Measurements from ENCODE around the gene PCSK5. TPM values are rescaled to one million over a fixed set of nuclear protein-coding genes. Genes with fewer than 3 reads are reported as not detected.

PCSK5 gene
- polyA plus RNA-seq, 1 donor (not counting 4 experiments of a cell fraction or from before 2014, with no cell fraction given) = 1.9 TPM

DNA sequence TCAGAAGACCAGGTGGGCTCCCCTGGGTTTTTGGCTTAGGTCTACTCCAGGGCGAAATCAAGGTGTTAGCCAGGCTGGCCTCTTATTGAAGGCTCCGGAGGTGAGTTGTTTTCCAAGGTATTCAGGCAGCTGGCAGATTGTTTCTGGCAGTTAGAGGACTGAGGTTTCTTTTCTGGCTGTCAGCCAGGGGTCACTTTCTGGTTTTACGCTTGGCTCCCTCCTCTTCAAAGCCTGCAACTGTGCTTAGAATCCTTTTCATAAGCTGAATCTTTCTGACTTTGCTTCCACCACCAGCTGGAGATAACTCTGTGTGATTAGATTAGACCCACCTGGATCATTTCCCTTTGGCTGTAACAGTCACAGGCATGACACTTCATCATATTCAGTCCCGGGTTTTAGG, 479.1 kb downstream of the PCSK5 start:
- H3K9me3 ChIP-seq (ENCODE audit: control insufficient read depth, low read depth, low read length) = no peaks in the 10 kb centered on the region
- no peak for DNase-seq (ENCODE audit: low read depth, low spot score)
- H3K79me2 ChIP-seq (ENCODE audit: control insufficient read depth, insufficient read depth, low read length) = no peaks in the 10 kb centered on the region
- TF ChIP-seq, protein P1, sequence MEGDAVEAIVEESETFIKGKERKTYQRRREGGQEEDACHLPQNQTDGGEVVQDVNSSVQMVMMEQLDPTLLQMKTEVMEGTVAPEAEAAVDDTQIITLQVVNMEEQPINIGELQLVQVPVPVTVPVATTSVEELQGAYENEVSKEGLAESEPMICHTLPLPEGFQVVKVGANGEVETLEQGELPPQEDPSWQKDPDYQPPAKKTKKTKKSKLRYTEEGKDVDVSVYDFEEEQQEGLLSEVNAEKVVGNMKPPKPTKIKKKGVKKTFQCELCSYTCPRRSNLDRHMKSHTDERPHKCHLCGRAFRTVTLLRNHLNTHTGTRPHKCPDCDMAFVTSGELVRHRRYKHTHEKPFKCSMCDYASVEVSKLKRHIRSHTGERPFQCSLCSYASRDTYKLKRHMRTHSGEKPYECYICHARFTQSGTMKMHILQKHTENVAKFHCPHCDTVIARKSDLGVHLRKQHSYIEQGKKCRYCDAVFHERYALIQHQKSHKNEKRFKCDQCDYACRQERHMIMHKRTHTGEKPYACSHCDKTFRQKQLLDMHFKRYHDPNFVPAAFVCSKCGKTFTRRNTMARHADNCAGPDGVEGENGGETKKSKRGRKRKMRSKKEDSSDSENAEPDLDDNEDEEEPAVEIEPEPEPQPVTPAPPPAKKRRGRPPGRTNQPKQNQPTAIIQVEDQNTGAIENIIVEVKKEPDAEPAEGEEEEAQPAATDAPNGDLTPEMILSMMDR (optimal IDR thresholded peaks at IDR 0.05 in 1 of 3, IDR thresholded peaks at IDR 0.05 in 1 of 3, conservative IDR thresholded peaks at IDR 0.05 in 1 of 3; ENCODE audit: extremely low read depth in 1 of 3, insufficient read depth in 2 of 3, low read length in 3 of 3) = no peak
- TF ChIP-seq EZH2 (IDR thresholded peaks at IDR 0.05; ENCODE audit: low read length) = no peak
- no peaks in the 10 kb centered on the region for H3K36me3 ChIP-seq (ENCODE audit: control insufficient read depth in 2 of 2, extremely low read depth in 1 of 2, insufficient read depth in 2 of 2, low read length in 2 of 2)
- H3K4me2 ChIP-seq (ENCODE audit: control insufficient read depth, extremely low read depth, insufficient read depth, low read depth, low read length) = no peak overlapping the region
- H3K4me1 ChIP-seq (ENCODE audit: control insufficient read depth, extremely low read depth, insufficient read depth, low read length) = peaks cover 3% of the 10 kb centered on the region
- FAIRE-seq = no peak
- no peak overlapping the region for H3K9ac ChIP-seq (ENCODE audit: control insufficient read depth, extremely low read depth, insufficient read depth, low read length)
- no peak overlapping the region for H2AFZ ChIP-seq (ENCODE audit: control insufficient read depth, low read length)
- no peak overlapping the region for H3K27ac ChIP-seq (ENCODE audit: control insufficient read depth, insufficient read depth, low read length)
- no peak overlapping the region for H3K4me3 ChIP-seq (ENCODE audit: control insufficient read depth in 2 of 3, extremely low read depth in 1 of 3, insufficient read depth in 2 of 3, low read depth in 1 of 3, low read length in 3 of 3)
- dilution Hi-C loops (cut with MboI; ENCODE audit: extremely low pct_ligation_motif_present, low sequenced_read_pairs) = no loop called here
- H3K27me3 ChIP-seq (ENCODE audit: control insufficient read depth, extremely low read depth, insufficient read depth, low read length) = no peaks in the 10 kb centered on the region
- no peaks in the 10 kb centered on the region for H4K20me1 ChIP-seq (ENCODE audit: control insufficient read depth, extremely low read depth, insufficient read depth, low read length)
- no peaks in the 10 kb centered on the region for H3K9me1 ChIP-seq (ENCODE audit: control insufficient read depth, extremely low read depth, insufficient read depth, low read length)

DNA sequence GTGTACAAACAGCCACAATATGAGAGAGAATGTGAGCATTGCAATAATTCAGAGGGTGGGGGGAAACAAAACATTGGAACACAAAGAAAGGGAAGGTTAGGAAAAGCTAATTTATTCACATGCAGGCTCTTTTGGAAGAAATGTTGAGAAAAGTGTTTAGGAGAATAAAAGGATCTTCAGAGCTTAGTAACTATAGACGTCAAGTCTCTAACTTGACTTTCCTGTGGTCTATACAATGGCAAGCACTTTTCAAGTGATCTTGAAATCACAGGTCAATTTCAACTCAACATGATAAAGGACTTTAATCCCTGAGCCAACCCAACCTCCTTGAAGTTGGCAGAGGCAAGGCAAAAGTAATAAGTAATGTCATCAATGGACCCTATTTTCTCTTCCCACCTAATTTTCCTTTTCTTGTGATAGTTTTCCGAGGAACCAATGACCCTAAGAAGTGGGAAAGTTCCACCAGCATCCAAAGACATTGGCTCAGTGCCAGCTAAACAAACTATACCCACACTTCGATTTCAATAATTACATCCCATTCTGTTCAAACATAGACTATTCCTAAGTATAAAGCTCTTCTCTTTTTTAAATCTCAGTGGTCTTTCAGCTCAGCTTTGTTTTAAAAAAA, 480.0 kb downstream of the PCSK5 start:
- DNase-seq (ENCODE audit: low read depth, low spot score) (no peak), FAIRE-seq (no peak)
- Histone ChIP-seq H3K27ac (ENCODE audit: control insufficient read depth, insufficient read depth, low read length) (no peak overlapping the region), H3K27me3 (ENCODE audit: control insufficient read depth, extremely low read depth, insufficient read depth, low read length) (no peaks in the 10 kb centered on the region), H3K4me1 (ENCODE audit: control insufficient read depth, extremely low read depth, insufficient read depth, low read length) (no peaks in the 10 kb centered on the region), H4K20me1 (ENCODE audit: control insufficient read depth, extremely low read depth, insufficient read depth, low read length) (no peaks in the 10 kb centered on the region), H3K4me3 (ENCODE audit: control insufficient read depth in 2 of 3, extremely low read depth in 1 of 3, insufficient read depth in 2 of 3, low read depth in 1 of 3, low read length in 3 of 3) (no peak overlapping the region), H3K9ac (ENCODE audit: control insufficient read depth, extremely low read depth, insufficient read depth, low read length) (no peak overlapping the region), H3K9me3 (ENCODE audit: control insufficient read depth, low read depth, low read length) (no peaks in the 10 kb centered on the region), H2AFZ (ENCODE audit: control insufficient read depth, low read length) (no peak overlapping the region), H3K36me3 (ENCODE audit: control insufficient read depth in 2 of 2, extremely low read depth in 1 of 2, insufficient read depth in 2 of 2, low read length in 2 of 2) (no peaks in the 10 kb centered on the region), H3K9me1 (ENCODE audit: control insufficient read depth, extremely low read depth, insufficient read depth, low read length) (no peaks in the 10 kb centered on the region), H3K79me2 (ENCODE audit: control insufficient read depth, insufficient read depth, low read length) (no peaks in the 10 kb centered on the region), H3K4me2 (ENCODE audit: control insufficient read depth, extremely low read depth, insufficient read depth, low read depth, low read length) (no peak overlapping the region)
- dilution Hi-C loops (cut with MboI; ENCODE audit: extremely low pct_ligation_motif_present, low sequenced_read_pairs) = no loop called here
- no peak for TF ChIP-seq EZH2 (IDR thresholded peaks at IDR 0.05; ENCODE audit: low read length)
- TF ChIP-seq, protein P1 (optimal IDR thresholded peaks at IDR 0.05 in 1 of 3, IDR thresholded peaks at IDR 0.05 in 1 of 3, conservative IDR thresholded peaks at IDR 0.05 in 1 of 3; ENCODE audit: extremely low read depth in 1 of 3, insufficient read depth in 2 of 3, low read length in 3 of 3) = no peak
